Measurements from ENCODE around the gene TTC32.

The TTC32 gene

DNA sequence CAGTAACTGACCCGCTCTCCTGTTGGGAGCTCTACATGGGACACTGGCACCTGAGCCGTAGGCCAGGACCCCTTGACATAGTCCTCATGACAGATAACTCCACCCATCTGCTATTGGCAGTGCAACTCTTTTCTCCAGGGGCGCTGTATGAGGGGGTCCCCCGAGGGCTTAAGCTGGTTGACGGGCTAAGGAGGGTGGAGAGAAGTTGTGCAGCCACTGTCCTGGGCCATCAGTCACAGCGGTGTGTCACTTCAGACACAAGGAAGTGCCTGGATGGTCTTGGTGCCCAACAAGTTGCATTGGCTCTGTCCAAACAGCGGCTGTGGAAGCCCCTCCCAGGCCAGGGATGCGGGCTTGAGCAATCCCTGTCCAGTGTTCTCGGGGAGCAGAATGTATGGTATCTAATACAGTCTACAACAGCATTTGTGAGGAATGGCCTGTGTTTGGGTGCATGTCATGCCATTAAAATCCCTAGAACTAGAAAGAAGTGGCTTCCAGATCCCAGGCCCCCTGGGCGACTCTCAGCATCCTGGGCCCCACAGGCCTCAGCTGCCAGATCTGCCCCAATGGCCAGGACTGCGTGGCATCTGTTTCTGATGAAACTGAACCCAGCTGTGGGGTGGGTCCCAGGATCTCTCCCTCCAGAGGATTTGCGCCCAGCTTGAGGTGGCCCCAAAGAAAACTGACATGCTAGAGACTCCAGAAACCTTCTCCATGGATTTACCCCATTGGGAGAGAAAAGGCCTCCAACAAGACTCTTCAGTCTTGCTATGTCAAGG lies 23.3 kb downstream of the TTC32 start:
- no peak for DNase-seq (ENCODE audit: low read depth in 2 of 3, low spot score in 2 of 3)

DNA sequence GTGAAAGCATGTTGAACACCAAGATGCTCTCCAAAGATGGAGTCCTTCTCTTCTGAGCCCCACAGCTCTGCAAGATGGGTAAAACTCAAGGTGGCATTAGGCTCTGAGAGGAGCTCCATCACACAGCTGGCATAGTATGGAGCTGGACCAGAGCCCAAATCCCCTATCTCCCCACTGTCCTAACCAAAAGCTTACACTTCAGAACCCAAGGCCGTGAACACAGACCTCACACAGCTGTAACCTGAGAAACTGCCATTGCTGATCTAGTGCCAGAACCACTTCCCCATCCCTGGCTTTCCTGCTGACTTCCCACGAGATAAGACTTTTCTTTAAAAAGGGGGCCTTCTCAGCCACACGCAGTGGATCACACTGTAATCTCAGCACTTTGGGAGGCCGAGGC lies 25.0 kb downstream of the TTC32 start:
- no peak for DNase-seq (ENCODE audit: low read depth in 2 of 3, low spot score in 2 of 3)

DNA sequence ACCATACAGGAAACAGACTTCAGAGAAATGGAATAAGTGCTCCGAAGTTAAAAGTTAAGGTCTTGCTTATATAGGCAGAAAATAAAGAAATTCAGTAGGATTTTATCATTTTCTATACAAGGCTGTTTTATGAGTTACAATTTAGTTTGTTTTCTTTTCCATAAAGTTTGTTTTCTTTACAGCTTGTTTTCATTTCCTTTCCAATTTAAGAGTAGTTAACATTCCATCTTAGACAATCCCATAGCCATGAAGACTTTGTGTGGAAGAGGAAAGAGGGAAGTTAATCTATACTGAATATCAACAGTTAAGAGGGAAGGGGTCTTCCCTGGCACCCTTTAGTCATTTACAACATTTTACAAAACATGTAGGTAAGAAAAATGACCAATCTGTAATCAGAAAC lies 26.5 kb downstream of the TTC32 start:
- no peak for DNase-seq (ENCODE audit: low read depth in 2 of 3, low spot score in 2 of 3)

DNA sequence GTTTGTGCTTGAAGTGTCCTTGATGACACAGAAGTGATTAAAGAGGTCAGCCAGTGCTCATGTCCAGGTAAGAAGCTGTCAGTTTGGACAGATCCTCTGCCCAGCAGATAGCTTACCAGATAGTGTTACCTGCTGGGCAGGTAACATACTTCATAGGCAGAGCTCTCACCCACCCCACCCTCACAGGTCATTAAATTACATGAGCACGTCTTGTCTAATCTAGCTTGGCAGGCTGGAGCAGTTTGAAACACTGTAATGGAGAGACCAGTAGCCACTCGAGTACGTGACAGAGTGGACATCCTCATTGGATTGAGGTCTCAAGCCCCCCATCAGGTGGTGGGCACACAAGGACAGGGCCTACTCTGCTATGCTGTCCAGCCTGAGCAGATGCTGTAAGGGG lies 27.1 kb downstream of the TTC32 start:
- DNase-seq (ENCODE audit: low read depth in 2 of 3, low spot score in 2 of 3), result no peak

DNA sequence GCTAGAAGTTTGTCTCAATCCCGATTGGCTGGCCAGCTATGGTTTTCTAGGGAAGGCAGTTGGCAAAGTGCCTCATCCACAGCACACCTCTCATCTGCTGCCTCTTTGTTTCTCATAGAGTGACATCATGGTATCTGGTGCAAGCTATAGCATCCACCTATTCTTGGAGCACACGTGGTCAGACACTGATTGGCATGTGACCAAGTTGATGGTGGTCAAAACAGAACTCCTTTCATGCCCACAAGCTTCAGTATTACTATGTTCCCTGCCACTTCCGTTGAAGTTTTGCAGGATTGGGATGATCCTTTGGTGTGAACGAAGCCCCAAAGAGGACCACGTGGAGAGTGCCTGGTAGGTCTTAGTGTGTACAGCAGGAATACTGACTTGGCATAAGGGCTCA lies 28.8 kb downstream of the TTC32 start:
- no peak for DNase-seq (ENCODE audit: low read depth in 2 of 3, low spot score in 2 of 3)

DNA sequence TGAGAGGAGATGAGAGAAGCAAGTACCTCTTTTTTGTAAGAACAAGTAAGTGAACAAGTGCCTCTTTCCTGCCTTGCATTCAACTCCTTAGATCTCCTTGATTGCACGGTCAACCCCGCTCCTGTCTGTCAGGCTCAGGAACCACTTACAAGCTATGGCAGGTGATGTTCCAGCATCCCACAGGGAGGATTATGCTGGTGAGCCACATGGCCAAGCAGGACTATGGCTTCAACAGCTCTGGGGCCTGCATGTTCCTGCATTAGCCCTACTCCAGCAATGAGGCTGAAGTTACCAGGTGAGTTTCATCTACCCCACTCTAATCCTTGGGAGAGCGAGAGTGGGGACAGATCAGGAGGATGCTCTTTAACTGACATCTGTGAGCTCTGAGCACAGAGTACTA lies 29.5 kb downstream of the TTC32 start:
- no peak for DNase-seq (ENCODE audit: low read depth in 2 of 3, low spot score in 2 of 3)

DNA sequence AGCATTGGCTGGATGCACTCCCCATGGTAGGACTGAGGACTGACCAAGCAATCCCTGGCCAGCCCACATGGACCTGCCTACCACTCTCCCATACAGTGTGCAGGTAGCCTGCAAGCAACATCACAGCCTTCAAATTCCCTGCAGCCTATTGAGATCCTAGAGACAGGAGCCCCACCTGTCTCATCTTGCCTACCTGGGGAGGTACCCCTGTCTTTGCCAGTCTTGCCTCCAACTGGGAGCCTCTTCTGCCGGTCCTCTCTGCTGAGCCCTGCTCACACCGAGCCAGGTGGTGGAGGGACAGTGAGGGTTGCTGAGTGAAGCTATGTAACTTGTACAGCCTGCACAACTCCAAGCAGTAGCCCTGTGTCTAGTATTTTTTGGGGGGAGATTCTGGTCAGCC lies 29.9 kb downstream of the TTC32 start:
- no peak for DNase-seq (ENCODE audit: low read depth in 2 of 3, low spot score in 2 of 3)

DNA sequence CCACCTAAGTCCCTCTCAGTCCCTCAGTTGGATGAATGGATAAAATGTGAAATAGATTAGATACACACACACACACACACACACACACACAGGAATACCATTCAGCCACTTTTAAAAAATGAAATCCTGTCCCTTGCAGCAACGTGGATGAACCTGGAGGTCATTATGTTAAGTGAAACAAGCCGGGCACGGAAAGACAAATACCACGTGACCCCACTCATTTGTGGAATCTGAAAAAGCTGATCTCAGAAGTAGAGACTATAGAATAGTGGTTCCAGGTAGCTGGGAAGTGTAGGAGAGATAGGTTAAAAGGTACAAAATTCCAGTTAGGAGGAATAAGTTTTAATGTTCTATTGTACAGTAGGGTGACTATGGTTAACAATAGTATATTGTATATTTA lies 31.0 kb downstream of the TTC32 start:
- no peak for DNase-seq (ENCODE audit: low read depth in 2 of 3, low spot score in 2 of 3)

DNA sequence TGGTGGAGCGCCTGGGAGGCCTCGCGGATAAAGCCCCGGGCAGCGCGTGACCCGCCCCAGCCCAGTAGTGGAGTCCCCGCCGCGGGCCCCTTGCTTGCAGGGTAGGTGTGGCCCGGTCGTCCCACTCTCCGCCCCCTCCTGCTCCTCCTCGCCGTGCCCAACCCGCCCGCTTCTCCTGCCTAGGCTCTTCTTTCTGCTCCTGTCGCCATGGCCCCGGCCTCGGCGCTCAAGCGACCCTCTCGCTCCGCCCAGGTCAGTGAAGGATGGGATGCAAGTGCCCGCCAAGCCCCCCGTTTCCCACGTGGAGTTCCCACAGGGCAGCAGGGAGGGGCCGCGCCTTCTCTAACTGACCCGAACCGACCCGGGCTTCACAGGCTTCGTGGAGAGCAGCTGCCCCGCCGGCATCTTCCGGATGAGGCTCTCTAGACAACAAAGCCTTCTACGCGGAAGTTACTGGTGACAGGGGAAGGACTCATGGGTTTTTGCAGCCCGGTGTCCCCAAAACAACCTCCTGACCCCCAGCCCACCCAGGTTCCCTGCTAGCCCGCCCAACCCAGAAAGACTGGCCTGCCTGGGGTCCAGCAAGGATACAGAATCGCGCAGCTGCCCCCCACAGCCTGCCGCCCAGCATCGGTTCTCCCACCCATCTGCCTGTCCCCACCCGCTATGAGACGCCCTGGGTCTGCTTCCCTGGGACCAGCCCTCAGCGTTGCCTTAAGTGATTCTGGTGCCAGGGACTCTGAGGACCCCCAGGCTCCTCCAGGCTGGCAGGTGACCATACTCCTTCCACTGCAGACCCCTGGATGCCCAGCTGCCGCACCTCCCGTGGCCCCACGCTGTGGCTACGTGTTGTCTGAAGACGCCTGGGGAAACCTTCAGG lies 32.8 kb downstream of the TTC32 start:
- peak; percentile 24 to 33 (median 24) for DNase-seq (ENCODE audit: low read depth in 2 of 3, low spot score in 2 of 3)

DNA sequence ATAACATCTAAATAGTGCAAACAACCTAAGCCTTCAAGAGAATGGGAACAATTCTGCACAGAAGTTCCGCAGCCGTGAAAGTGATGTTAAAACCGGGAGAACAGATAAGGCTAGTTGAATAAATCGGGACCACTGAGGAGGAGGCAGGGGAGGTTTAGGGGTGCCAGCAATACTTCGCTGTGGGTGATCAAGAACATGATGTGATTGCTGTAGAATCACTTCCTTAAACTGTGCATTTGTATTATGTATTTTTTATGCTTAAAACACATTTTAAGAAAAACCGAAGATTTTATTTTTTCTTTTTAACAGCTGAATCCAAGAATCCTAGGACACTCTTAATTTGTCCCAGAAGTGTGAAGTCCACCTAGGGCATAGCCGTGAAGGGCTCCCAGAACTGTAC lies 33.6 kb downstream of the TTC32 start:
- DNase-seq (ENCODE audit: low read depth in 2 of 3, low spot score in 2 of 3), result no peak

DNA sequence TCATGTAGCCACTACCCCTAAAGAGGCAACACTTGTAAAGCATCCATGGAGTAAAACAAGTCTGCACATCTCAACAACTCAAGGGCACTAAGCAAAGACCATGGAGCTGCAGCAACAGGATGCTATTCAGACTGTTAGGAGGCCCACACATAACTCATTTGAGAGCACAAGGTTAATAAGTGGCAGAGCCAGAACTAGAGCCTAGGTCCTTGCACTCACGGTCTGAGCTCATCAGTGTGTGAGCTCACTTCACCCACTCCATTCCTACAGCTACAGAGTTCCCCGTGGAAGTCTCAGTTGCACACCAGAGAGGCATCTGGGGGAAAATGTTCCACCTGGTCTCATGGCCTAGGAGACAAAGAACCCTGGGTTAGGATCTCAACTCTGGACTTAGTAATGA lies 35.0 kb downstream of the TTC32 start:
- DNase-seq (ENCODE audit: low read depth in 2 of 3, low spot score in 2 of 3), result no peak

DNA sequence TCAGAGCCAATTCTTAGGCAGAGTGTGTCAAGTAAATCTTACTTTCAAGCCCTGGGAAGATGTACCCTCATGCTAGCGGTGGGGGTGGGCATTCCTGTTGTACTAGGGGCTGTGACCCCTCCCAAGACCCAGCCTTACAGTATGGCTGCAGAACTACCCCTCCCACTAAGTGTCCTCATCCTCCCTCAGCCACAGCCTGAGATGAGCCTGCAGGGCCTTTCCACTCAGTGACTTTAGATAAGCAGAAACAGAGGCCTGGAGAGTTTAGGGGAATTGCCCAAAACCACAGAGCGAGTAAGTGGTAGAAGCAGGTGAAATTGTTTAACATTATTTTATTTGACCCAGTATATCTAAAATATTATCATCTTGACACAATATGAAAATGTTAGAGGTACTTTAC lies 36.6 kb downstream of the TTC32 start:
- DNase-seq (ENCODE audit: low read depth in 2 of 3, low spot score in 2 of 3), result no peak

DNA sequence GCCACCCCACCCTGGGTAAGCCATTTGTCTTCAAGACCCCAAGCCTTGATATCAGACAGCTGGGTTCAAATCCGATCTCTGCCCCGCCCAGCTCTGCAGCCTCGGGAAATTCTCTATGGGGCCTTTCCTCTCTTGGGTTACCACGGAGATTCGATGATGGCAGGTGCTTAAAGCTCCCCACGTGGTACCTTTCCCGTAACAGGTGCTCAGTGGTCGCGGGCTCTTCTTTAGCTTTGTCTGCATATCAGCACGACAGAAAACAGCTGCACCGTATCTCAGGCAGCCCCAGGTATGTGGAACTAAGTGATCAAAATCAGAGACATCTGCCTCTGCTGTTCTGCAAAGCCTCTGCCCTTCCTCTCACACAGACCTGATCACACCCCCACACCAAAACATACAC lies 37.4 kb downstream of the TTC32 start:
- DNase-seq (ENCODE audit: low read depth in 2 of 3, low spot score in 2 of 3), result no peak

DNA sequence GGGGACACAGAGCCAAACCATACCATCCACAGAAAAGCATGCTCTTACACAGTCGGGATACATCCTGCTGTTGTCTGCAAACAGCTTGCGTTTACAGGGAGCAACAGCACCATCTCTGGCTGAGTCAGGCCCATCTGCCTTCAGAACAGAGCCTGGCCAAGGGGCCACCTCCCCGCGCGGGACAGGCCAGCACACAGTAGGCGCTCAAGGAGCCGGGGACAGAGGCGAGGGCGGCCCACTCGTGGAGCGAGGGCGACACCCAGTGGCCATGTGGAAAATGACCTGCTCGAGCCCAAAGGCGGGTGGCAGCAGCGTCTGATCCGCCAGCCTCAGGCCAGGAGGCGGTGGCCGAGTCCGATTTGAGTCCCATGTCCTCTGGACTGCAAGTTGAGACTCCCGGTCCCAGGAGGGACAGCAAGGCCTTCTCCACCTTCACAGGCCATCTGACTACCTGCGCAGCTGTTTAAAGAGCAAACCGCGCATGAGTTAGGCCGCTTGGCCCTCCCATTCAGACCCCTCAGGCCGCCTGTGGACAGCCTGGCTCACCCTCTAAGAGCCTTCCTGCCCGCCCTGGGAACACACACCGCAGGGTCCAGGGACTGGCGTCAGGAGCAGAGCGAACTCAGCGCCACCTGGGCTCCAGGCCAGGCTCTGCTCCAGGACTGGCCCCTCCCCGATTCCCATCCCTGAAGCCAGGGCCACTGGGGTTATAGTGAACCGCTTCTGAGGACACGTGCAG lies 38.3 kb downstream of the TTC32 start:
- peak; percentile 38 to 66 (median 60) for DNase-seq (ENCODE audit: low read depth in 2 of 3, low spot score in 2 of 3)

DNA sequence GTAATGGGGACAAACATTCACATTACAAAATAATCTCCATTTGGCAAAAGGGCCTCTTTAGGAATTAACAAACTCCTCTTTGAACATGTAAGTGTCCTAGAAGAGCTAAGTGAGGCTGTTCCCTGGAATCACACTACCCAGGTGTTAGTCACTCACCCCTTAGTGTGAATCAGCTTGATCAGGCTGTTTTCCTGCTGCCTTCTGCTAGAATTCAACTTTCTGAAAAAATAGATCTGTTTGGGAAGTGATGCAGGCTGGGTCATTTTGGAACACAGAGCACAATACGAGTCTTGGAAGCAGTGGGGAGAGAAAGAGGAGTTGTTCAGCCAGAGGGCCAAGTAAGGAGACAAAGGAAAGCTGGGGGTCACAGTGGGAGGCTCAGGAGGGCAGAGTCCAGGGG lies 40.0 kb downstream of the TTC32 start:
- no peak for DNase-seq (ENCODE audit: low read depth in 2 of 3, low spot score in 2 of 3)

DNA sequence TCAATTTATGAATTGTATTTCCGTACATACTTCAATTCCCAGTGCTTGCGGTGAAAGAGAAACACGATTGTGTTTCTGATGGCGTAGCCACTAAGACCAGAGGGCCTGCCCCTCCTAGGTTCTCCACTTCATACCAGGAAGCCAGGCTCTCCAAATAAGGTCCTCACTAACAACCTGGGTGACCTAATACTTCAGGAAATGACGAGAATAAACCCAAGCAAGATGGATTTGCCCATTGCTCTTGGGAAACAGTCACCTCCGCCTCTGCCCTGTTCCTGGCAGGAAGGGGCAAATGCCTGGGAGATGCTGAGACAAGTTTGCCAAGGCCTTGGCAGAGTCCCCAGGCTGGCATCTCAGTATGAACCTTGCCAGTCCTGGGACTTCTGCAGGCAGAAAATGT lies 41.8 kb downstream of the TTC32 start:
- DNase-seq (ENCODE audit: low read depth in 2 of 3, low spot score in 2 of 3), result no peak

DNA sequence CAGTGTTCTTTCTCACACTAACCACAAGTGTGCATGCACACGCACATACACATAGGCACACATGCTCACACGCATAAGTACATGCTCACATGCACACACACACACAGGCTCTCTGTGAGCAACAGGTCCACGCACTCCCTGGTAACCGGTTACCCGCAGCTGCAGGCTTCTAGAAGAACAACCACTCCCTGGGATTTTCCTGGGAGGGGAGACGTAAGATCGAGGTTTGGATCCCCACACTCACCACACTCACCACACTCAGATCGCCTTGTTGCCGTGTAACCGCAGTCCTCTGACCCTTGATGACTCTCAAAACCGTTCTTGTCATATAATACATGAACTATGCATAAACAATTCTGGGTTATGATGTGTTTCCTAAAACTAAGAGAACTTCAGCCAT lies 42.2 kb downstream of the TTC32 start:
- DNase-seq (ENCODE audit: low read depth in 2 of 3, low spot score in 2 of 3), result no peak

DNA sequence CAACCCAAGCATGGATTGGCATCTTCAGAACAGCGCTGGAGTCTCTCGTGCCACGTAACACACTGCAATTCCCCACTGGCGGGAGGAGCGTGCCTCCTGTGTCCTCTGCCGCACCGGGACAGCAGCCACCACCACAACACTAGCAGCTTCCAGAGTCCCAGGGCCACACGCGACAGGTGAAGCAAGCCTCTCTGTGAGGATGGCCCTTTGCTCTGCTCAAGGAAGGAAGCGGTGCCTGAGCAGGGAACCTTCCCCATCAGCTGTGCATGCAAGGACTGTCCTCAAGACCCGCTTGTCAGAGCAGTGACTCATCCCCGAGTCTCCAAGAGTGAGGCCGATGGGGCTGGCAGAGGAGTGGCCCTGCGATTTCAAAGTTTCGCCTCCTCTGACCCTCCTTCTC lies 44.0 kb downstream of the TTC32 start:
- no peak for DNase-seq (ENCODE audit: low read depth in 2 of 3, low spot score in 2 of 3)

DNA sequence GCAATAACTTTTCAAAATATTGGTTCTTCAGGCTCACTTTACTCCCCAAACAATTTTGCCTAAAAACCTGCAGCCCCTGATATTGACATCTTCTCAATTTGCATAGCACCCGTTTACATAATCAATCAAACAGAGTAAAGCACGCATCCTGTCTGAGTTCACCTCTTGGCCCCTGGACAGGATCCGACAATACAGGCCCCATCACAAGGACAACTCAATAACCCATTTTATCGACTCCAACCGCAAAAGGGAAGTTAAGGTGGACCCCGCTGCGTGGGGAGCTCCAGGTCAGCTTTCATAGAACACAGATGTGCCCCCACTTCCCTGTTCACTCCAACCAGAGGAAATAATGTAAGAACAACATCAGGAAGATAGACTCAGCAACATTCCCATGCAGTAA lies 44.7 kb downstream of the TTC32 start:
- DNase-seq (ENCODE audit: low read depth in 2 of 3, low spot score in 2 of 3), result no peak

DNA sequence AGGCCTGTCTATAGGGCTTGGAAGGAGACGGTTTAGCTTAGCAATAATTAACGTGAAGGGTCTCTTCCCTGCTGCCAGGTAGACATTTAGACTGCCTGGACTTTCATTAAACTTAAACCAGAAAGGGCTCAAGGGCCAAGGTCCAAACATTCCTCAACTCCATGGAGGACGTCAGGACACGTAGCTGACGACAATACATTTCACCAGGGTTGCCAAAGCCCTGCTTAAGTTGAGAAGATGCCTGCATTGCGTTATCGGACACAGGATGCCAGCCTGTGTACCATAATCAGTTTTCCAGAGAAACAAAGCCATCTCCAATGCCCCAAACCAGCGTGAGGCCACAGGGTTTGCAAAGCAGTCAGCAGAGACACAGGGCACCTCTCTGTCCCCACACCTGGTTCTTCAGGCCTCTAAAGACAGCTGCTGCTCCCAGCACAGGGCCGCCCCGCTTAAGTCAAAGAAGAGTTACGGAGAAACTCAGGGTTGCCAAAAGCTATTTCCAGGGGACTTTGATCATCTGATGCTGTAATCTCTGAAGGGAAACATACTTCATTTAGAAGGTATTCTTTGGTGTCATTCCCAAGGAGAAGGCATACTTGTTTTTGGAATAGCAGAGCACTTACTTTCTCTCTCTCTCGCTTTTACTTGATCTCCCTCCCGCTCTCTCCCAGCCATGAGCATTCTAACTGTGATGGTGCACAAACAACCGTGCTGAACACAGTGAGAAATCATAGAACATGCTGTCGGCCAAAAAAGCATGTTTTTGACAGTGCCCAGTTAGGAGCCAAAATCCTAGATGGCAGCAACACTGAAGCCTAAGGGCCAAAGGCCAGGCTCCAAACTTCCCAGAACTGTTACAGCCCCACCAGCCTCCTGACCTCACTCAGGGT lies 46.0 kb downstream of the TTC32 start:
- no peak for DNase-seq (ENCODE audit: low read depth in 2 of 3, low spot score in 2 of 3)
